ENCODE data around the gene IYD. TPM values are rescaled to one million over a fixed set of nuclear protein-coding genes. Genes with fewer than 3 reads are reported as not detected.

IYD gene
- total RNA-seq, 2 experiments from 2014 or later = not detected

DNA sequence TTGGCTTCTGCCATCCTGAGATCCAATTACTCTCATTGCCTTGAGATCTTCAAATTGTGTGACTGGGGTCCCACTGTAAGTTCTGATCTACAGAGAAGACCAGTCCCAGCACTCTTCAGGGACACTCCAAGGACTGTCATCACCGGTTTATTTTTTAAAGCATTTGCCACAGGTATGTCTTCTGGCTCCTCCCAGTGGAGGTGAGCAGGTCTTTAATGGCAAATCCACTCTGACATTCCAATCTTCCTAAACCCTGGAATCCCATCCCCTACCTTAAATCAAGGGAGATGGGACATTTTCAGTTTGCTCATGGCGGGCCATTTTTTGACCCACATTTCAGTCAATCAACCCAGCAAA is 35.2 kb upstream of the IYD start:
- no peaks in the 10 kb centered on the region for H3K9me2 ChIP-seq (ENCODE audit: insufficient read depth, low read length)
- CTCF ChIA-PET (ENCODE audit: unreplicated experiment) = no interaction called here
- no peaks in the 10 kb centered on the region for H3K9me3 ChIP-seq (ENCODE audit: low read length)
- H4K20me1 ChIP-seq (ENCODE audit: insufficient read depth, low read length) = no peaks in the 10 kb centered on the region
- no peak for DNase-seq (ENCODE audit: low spot score)
- H3K36me3 ChIP-seq (ENCODE audit: insufficient read depth, low read length) = no peaks in the 10 kb centered on the region
- peaks cover 8% of the 10 kb centered on the region for H3K4me1 ChIP-seq (ENCODE audit: insufficient read depth, low read length, poor library complexity, severe bottlenecking)
- POLR2A ChIA-PET = no interaction called here
- H3K4me3 ChIP-seq (ENCODE audit: low read depth, low read length, poor library complexity, severe bottlenecking) = no peak overlapping the region
- no peaks in the 10 kb centered on the region for H3K79me2 ChIP-seq (ENCODE audit: insufficient read depth, low read depth, low read length)
- intact Hi-C loops (cut with micrococcal nuclease; ENCODE audit: unreplicated experiment) = loop anchor here (5.0 kb wide), 1 partner anchor 61 kb away; no protein-coding TSS in a partner anchor
- BruUV-seq (replicated peaks) = no TSS peak
- TF ChIP-seq, protein P1, sequence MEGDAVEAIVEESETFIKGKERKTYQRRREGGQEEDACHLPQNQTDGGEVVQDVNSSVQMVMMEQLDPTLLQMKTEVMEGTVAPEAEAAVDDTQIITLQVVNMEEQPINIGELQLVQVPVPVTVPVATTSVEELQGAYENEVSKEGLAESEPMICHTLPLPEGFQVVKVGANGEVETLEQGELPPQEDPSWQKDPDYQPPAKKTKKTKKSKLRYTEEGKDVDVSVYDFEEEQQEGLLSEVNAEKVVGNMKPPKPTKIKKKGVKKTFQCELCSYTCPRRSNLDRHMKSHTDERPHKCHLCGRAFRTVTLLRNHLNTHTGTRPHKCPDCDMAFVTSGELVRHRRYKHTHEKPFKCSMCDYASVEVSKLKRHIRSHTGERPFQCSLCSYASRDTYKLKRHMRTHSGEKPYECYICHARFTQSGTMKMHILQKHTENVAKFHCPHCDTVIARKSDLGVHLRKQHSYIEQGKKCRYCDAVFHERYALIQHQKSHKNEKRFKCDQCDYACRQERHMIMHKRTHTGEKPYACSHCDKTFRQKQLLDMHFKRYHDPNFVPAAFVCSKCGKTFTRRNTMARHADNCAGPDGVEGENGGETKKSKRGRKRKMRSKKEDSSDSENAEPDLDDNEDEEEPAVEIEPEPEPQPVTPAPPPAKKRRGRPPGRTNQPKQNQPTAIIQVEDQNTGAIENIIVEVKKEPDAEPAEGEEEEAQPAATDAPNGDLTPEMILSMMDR (conservative IDR thresholded peaks at IDR 0.05; ENCODE audit: low read length) = no peak
- TF ChIP-seq EZH2phosphoT487 (IDR thresholded peaks at IDR 0.05; ENCODE audit: borderline replicate concordance, low read depth, low read length) = no peak
- H3K4me2 ChIP-seq (ENCODE audit: low read length) = no peak overlapping the region
- no peak overlapping the region for H3K27ac ChIP-seq (ENCODE audit: low read depth, low read length, poor library complexity, severe bottlenecking)
- H2AFZ ChIP-seq (ENCODE audit: low read length) = no peak overlapping the region

DNA sequence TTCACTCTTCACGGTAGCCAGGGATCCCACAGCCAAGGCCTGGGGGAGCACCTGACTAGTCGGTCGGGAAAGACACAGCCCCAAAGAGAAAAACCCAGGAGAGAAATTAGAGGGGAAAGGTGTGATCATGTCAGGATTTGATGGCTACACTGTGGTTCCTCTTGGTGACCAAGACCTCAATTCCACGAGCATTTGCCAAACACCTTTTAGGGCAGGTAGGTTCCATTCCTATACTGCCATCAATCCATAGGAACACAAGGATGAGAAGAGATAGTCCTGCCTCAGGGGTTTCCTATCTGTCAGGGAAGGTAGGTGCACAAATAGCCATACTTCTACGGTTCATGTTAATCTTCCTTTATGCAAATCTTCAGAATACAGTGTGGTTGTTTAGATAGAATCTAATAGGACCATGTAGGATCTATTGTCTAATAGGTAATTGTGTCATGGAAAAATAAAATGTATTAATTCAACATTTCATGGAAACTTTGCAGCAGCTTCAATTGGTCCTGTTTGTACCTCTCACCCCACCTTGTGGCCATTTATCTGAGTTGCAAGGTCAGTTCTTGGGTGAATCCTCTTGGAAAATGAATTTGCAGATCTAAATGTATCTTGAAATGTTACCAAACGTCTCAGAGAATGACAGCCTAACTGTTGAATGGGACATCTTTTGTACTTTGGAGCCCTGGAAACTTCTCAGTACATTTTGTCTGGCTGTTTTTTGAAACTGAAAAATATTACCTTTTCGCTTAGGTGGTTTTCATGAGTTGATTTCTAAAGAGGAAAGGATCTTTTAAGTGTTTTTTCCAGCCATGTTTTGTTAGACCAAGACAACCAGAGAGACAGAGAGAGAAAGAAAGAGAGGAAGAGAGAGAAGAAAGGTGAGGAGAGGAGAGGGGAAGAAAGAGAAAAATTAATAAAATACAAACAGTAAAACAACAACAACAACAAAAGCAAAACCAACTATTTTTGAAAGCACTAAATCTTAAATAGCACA is 33.7 kb upstream of the IYD start:
- H3K9me2 ChIP-seq (ENCODE audit: insufficient read depth, low read length) = no peaks in the 10 kb centered on the region
- peaks cover 8% of the 10 kb centered on the region for H3K4me1 ChIP-seq (ENCODE audit: insufficient read depth, low read length, poor library complexity, severe bottlenecking)
- TF ChIP-seq, protein P1 (conservative IDR thresholded peaks at IDR 0.05; ENCODE audit: low read length) = peak; percentile 98
- no peak for TF ChIP-seq EZH2phosphoT487 (IDR thresholded peaks at IDR 0.05; ENCODE audit: borderline replicate concordance, low read depth, low read length)
- H3K36me3 ChIP-seq (ENCODE audit: insufficient read depth, low read length) = no peaks in the 10 kb centered on the region
- POLR2A ChIA-PET = no interaction called here
- no peak overlapping the region for H3K27ac ChIP-seq (ENCODE audit: low read depth, low read length, poor library complexity, severe bottlenecking)
- intact Hi-C loops (cut with micrococcal nuclease; ENCODE audit: unreplicated experiment) = loop anchor here (1.0 to 5.0 kb wide), 6 partner anchors 60 to 393 kb away; partner anchors contain the start of gene ULBP2
- no peaks in the 10 kb centered on the region for H3K9me3 ChIP-seq (ENCODE audit: low read length)
- H3K4me3 ChIP-seq (ENCODE audit: low read depth, low read length, poor library complexity, severe bottlenecking) = no peak overlapping the region
- no peak overlapping the region for H3K4me2 ChIP-seq (ENCODE audit: low read length)
- no peak overlapping the region for H2AFZ ChIP-seq (ENCODE audit: low read length)
- BruUV-seq (replicated peaks) = no TSS peak
- H4K20me1 ChIP-seq (ENCODE audit: insufficient read depth, low read length) = no peaks in the 10 kb centered on the region
- H3K79me2 ChIP-seq (ENCODE audit: insufficient read depth, low read depth, low read length) = no peaks in the 10 kb centered on the region
- peak; percentile 74 for DNase-seq (ENCODE audit: low spot score)
- CTCF ChIA-PET (ENCODE audit: unreplicated experiment) = no interaction called here

- Histone ChIP-seq H3K9me2 (ENCODE audit: insufficient read depth, low read length) (no peaks in the 10 kb centered on the region), H3K4me1 (ENCODE audit: insufficient read depth, low read length, poor library complexity, severe bottlenecking) (peaks cover 8% of the 10 kb centered on the region), H4K20me1 (ENCODE audit: insufficient read depth, low read length) (no peaks in the 10 kb centered on the region), H3K4me3 (ENCODE audit: low read depth, low read length, poor library complexity, severe bottlenecking) (no peak overlapping the region), H3K4me2 (ENCODE audit: low read length) (0 out of 2 replicates have a peak overlapping the region, but pooled peaks have one; percentile 5), H2AFZ (ENCODE audit: low read length) (peak overlapping the region; percentile 30), H3K27ac (ENCODE audit: low read depth, low read length, poor library complexity, severe bottlenecking) (no peak overlapping the region), H3K79me2 (ENCODE audit: insufficient read depth, low read depth, low read length) (no peaks in the 10 kb centered on the region), H3K9me3 (ENCODE audit: low read length) (no peaks in the 10 kb centered on the region), H3K36me3 (ENCODE audit: insufficient read depth, low read length) (no peaks in the 10 kb centered on the region)
- BruUV-seq (replicated peaks) = no TSS peak
- TF ChIP-seq, protein P1 (conservative IDR thresholded peaks at IDR 0.05; ENCODE audit: low read length) = no peak
- TF ChIP-seq EZH2phosphoT487 (IDR thresholded peaks at IDR 0.05; ENCODE audit: borderline replicate concordance, low read depth, low read length) = no peak
- POLR2A ChIA-PET = interaction anchor here (0.7 kb wide), 1 partner anchor 20 kb away, joined by 3 read pairs; no protein-coding TSS in a partner anchor
- intact Hi-C loops (cut with micrococcal nuclease; ENCODE audit: unreplicated experiment) = loop anchor here (5.0 kb wide), 1 partner anchor 394 kb away; the partner anchor contains the start of gene ULBP2
- CTCF ChIA-PET (ENCODE audit: unreplicated experiment) = no interaction called here
- DNase-seq (ENCODE audit: low spot score) = peak; percentile 22
These were observed 32.5 kb upstream of the IYD start for GRCh38 chr6:150336299-150336698.

Measured in OCI-LY7 (cell line).